Activated T-helper 1 cell treated with Interleukin-2 at 50 U/mL for 16 hours (primary cell): ENCODE results near the gene MEGF9.

Source experiments
- DNase-seq: peaks from one replicate; pipeline ENCODE4 v3.0.0-alpha.2; 2020; ENCODE audit warnings: low read depth

The MEGF9 gene

GRCh38 chr9:120621941-120622340 lies 92.3 kb downstream of the MEGF9 start:
- DNase-seq: no peak

GRCh38 chr9:120619751-120620655 lies 94.3 kb downstream of the MEGF9 start:
- peak; percentile 22 for DNase-seq

- no peak for DNase-seq
Measured at GRCh38 chr9:120616966-120617935, 97.0 kb downstream of the MEGF9 start.

GRCh38 chr9:120612218-120612617 lies 102.1 kb downstream of the MEGF9 start:
- no peak for DNase-seq

GRCh38 chr9:120611690-120612068 lies 102.6 kb downstream of the MEGF9 start:
- no peak for DNase-seq

GRCh38 chr9:120610975-120611689 lies 103.1 kb downstream of the MEGF9 start:
- DNase-seq: no peak

- DNase-seq: no peak
Measured at GRCh38 chr9:120609636-120610035, 104.6 kb downstream of the MEGF9 start.

- no peak for DNase-seq
Measured at GRCh38 chr9:120608421-120608820, 105.8 kb downstream of the MEGF9 start.

- DNase-seq: no peak
Measured at GRCh38 chr9:120603591-120603990, 110.7 kb downstream of the MEGF9 start.

- DNase-seq: no peak
Measured at GRCh38 chr9:120603010-120603409, 111.3 kb downstream of the MEGF9 start.

GRCh38 chr9:120593955-120594277 lies 120.4 kb downstream of the MEGF9 start:
- no peak for DNase-seq

GRCh38 chr9:120593250-120593954 lies 120.9 kb downstream of the MEGF9 start:
- DNase-seq: no peak

GRCh38 chr9:120592210-120592609 lies 122.1 kb downstream of the MEGF9 start:
- DNase-seq: no peak

- no peak for DNase-seq
Measured at GRCh38 chr9:120587328-120587727, 126.9 kb downstream of the MEGF9 start.

- DNase-seq: no peak
Measured at GRCh38 chr9:120583958-120584369, 130.3 kb downstream of the MEGF9 start.

GRCh38 chr9:120580051-120580896 lies 134.0 kb downstream of the MEGF9 start, which contains the start of gene CDK5RAP2:
Gene CDK5RAP2 (minus strand): TSS chr9:120580167. CDS start chr9:120579978, 189 bp downstream.
- peak; percentile 86 for DNase-seq

GRCh38 chr9:120579139-120580050 lies 134.9 kb downstream of the MEGF9 start:
- no peak for DNase-seq

- no peak for DNase-seq
Measured at GRCh38 chr9:120574473-120574872, 139.8 kb downstream of the MEGF9 start.

GRCh38 chr9:120572472-120572871 lies 141.8 kb downstream of the MEGF9 start:
- no peak for DNase-seq
